ENCODE measurements around the gene SMG7.

The SMG7 gene

GRCh38 chr1:183586926-183587325, 114.6 kb downstream of the SMG7 start:
- TF ChIP-seq CTCF (conservative IDR thresholded peaks at IDR 0.05; ENCODE audit: control insufficient read depth, insufficient read depth, low read depth, low read length): no peak
- H3K4me3 ChIP-seq (ENCODE audit: control insufficient read depth, low read depth, low read length): no peak overlapping the region
- no peak for DNase-seq (ENCODE audit: low read depth)

GRCh38 chr1:183588827-183589226, 116.5 kb downstream of the SMG7 start:
- no peak overlapping the region for H3K4me3 ChIP-seq (ENCODE audit: control insufficient read depth, low read depth, low read length)
- DNase-seq (ENCODE audit: low read depth): no peak
- TF ChIP-seq CTCF (conservative IDR thresholded peaks at IDR 0.05; ENCODE audit: control insufficient read depth, insufficient read depth, low read depth, low read length): no peak

GRCh38 chr1:183589384-183589783, 117.1 kb downstream of the SMG7 start:
- no peak for TF ChIP-seq CTCF (conservative IDR thresholded peaks at IDR 0.05; ENCODE audit: control insufficient read depth, insufficient read depth, low read depth, low read length)
- DNase-seq (ENCODE audit: low read depth): no peak
- H3K4me3 ChIP-seq (ENCODE audit: control insufficient read depth, low read depth, low read length): no peak overlapping the region

GRCh38 chr1:183589874-183590243, 117.6 kb downstream of the SMG7 start:
- no peak for TF ChIP-seq CTCF (conservative IDR thresholded peaks at IDR 0.05; ENCODE audit: control insufficient read depth, insufficient read depth, low read depth, low read length)
- DNase-seq (ENCODE audit: low read depth): no peak
- H3K4me3 ChIP-seq (ENCODE audit: control insufficient read depth, low read depth, low read length): no peak overlapping the region

GRCh38 chr1:183590244-183591191, 118.2 kb downstream of the SMG7 start, which contains the start of gene NCF2:
TSS of gene NCF2 (minus strand) at chr1:183590459. CDS start at chr1:183590329, 130 bp downstream.
- no peak within 1 kb of the TSS for H3K4me3 ChIP-seq (ENCODE audit: control insufficient read depth, low read depth, low read length)
- TF ChIP-seq CTCF (conservative IDR thresholded peaks at IDR 0.05; ENCODE audit: control insufficient read depth, insufficient read depth, low read depth, low read length): no peak
- DNase-seq (ENCODE audit: low read depth): peak; percentile 29

- H3K4me3 ChIP-seq (ENCODE audit: control insufficient read depth, low read depth, low read length): no peak overlapping the region
- TF ChIP-seq CTCF (conservative IDR thresholded peaks at IDR 0.05; ENCODE audit: control insufficient read depth, insufficient read depth, low read depth, low read length): no peak
- DNase-seq (ENCODE audit: low read depth): no peak
These were observed 120.4 kb downstream of the SMG7 start for GRCh38 chr1:183592733-183593132.
